H1 (cell line): ENCODE data around the gene ITSN1. TPM values are rescaled to one million over a fixed set of nuclear protein-coding genes. Genes with fewer than 3 reads are reported as not detected.

ENCODE experiments used
- CTCF ChIA-PET: fragments of 300-600 bp; sonication (Branson Sonifier 250); formaldehyde crosslinking; loops from one replicate; lab custom pipeline; 2021; ENCODE audit not compliant: partially characterized antibody; lab: Charles Lee
- POLR2A ChIA-PET: fragments of 300-600 bp; sonication (Branson Sonifier 250); formaldehyde crosslinking; loops from one replicate; lab custom pipeline; 2021; ENCODE audit warnings: inconsistent platforms; ENCODE audit not compliant: partially characterized antibody; lab: Charles Lee
- DNase-seq, 2 experiments: peaks; one replicate each; pipeline versions ENCODE4 v3.0.0 to v3.0.0-alpha.2; 2010 to 2022; ENCODE audit warnings: low spot score in 2 of 2, low read depth in 1 of 2, mixed read lengths in 1 of 2
- FAIRE-seq: peaks from 2 replicates; lab custom pipeline; 2011; peaks lifted over from hg19 to GRCh38; lab: Jason Lieb, UNC
- H2AFZ ChIP-seq: 2 replicates; pipeline ENCODE4 v1.8.1; 2012; ENCODE audit warnings: low read length, inconsistent platforms
- H2AK5ac ChIP-seq: 2 replicates; pipeline ENCODE4 v1.6.1; 2013; ENCODE audit warnings: low read depth, low read length
- H2BK120ac ChIP-seq: replicated peaks from 2 replicates; pipeline ENCODE3; 2013; ENCODE audit warnings: low read depth, low read length, inconsistent platforms
- H2BK12ac ChIP-seq: 2 replicates; pipeline ENCODE4 v1.6.1; 2013; ENCODE audit warnings: low read depth, low read length
- H2BK15ac ChIP-seq: 2 replicates; pipeline ENCODE4 v1.6.1; 2013; ENCODE audit warnings: low read length
- H2BK20ac ChIP-seq: 2 replicates; pipeline ENCODE4 v1.6.1; 2013; ENCODE audit warnings: low read length
- H2BK5ac ChIP-seq: 2 replicates; pipeline ENCODE4 v1.6.1; 2013; ENCODE audit warnings: low read depth, low read length
- H3K14ac ChIP-seq: 2 replicates; pipeline ENCODE4 v1.6.1; 2013; ENCODE audit warnings: inconsistent platforms; ENCODE audit not compliant: insufficient read length
- H3K18ac ChIP-seq: 2 replicates; pipeline ENCODE4 v1.6.1; 2013; ENCODE audit warnings: low read length; ENCODE audit errors: extremely low read depth
- H3K23ac ChIP-seq: 2 replicates; pipeline ENCODE4 v1.6.1; 2013; ENCODE audit warnings: inconsistent platforms; ENCODE audit not compliant: insufficient read length
- H3K23me2 ChIP-seq: 2 replicates; pipeline ENCODE4 v1.6.1; 2013; ENCODE audit warnings: low read depth, low read length
- H3K27ac ChIP-seq: 2 replicates; pipeline ENCODE4 v1.6.1; 2011; ENCODE audit warnings: low read depth, low read length, inconsistent platforms
- H3K27me3 ChIP-seq, 4 experiments: replicated peaks in 1 of 4; 1 replicate in 1 of 4; 2 replicates in 3 of 4; pipeline versions ENCODE4 v1.6.1 to v1.8.1; 2011 to 2013; ENCODE audit warnings: low read length in 3 of 4, mild to moderate bottlenecking in 3 of 4, inconsistent platforms in 2 of 4, mixed read lengths in 2 of 4, moderate library complexity in 1 of 4; ENCODE audit not compliant: control insufficient read depth in 3 of 4, insufficient read depth in 3 of 4; ENCODE audit errors: extremely low read depth in 1 of 4
- H3K36me3 ChIP-seq, 4 experiments: 2 replicates each; pipeline versions ENCODE4 v1.6.1 to v1.8.1; 2011 to 2013; ENCODE audit warnings: mild to moderate bottlenecking in 4 of 4, low read length in 3 of 4, moderate library complexity in 2 of 4, control low read depth in 1 of 4, inconsistent platforms in 1 of 4; ENCODE audit not compliant: insufficient read depth in 4 of 4, control insufficient read depth in 2 of 4
- H3K4ac ChIP-seq: replicated peaks from 2 replicates; pipeline ENCODE3; 2013; ENCODE audit warnings: low read length, low read depth, mixed read lengths, inconsistent platforms; ENCODE audit not compliant: insufficient read length
- H3K4me1 ChIP-seq, 4 experiments: replicated peaks in 1 of 4; 1 replicate in 1 of 4; 2 replicates in 3 of 4; pipeline versions ENCODE4 v1.6.1 to v1.8.1; 2011 to 2013; ENCODE audit warnings: low read length in 3 of 4, inconsistent platforms in 2 of 4, mixed read lengths in 1 of 4; ENCODE audit not compliant: insufficient read depth in 4 of 4, control insufficient read depth in 3 of 4
- H3K4me2 ChIP-seq, 2 experiments: 2 replicates each; pipeline versions ENCODE4 v1.6.1 to v1.8.1; 2011 to 2013; ENCODE audit warnings: low read depth in 2 of 2, low read length in 2 of 2, control low read depth in 1 of 2, inconsistent platforms in 1 of 2, mild to moderate bottlenecking in 1 of 2; ENCODE audit not compliant: insufficient read depth in 1 of 2
- H3K4me3 ChIP-seq, 4 experiments: fragments of 200-600, 300-600 bp in 1 of 4; sonication (generic), shearing (Covaris generic), sonication (Bioruptor Twin) in 1 of 4; 2 replicates each; pipeline versions ENCODE4 v1.5.1 to v1.8.1; 2011 to 2016; ENCODE audit warnings: low read length in 4 of 4, low read depth in 3 of 4, control low read depth in 2 of 4, inconsistent platforms in 2 of 4, mild to moderate bottlenecking in 2 of 4, mixed read lengths in 1 of 4, moderate library complexity in 1 of 4; ENCODE audit not compliant: insufficient read depth in 2 of 4; ENCODE audit errors: extremely low read depth in 1 of 4
- H3K56ac ChIP-seq: replicated peaks from 2 replicates; pipeline ENCODE3; 2013; ENCODE audit warnings: low read depth, mild to moderate bottlenecking, mixed read lengths, low read length, inconsistent platforms; ENCODE audit not compliant: insufficient read length
- H3K79me1 ChIP-seq: 2 replicates; pipeline ENCODE4 v1.6.1; 2013; ENCODE audit warnings: low read depth, low read length, control low read depth
- H3K79me2 ChIP-seq, 2 experiments: 2 replicates each; pipeline versions ENCODE4 v1.6.1 to v1.8.1; 2012 to 2013; ENCODE audit warnings: low read length in 2 of 2, mild to moderate bottlenecking in 2 of 2, inconsistent platforms in 1 of 2; ENCODE audit not compliant: insufficient read depth in 2 of 2, control insufficient read depth in 1 of 2
- H3K9ac ChIP-seq, 4 experiments: replicated peaks in 1 of 4; 1 replicate in 1 of 4; 2 replicates in 3 of 4; pipeline versions ENCODE4 v1.6.1 to v1.8.1; 2011 to 2013; ENCODE audit warnings: low read depth in 3 of 4, low read length in 3 of 4, control low read depth in 2 of 4, mild to moderate bottlenecking in 2 of 4, moderate library complexity in 2 of 4, inconsistent platforms in 1 of 4; ENCODE audit errors: extremely low read depth in 1 of 4
- H3K9me3 ChIP-seq, 2 experiments: 2 replicates each; pipeline versions ENCODE4 v1.6.1 to v1.8.1; 2012 to 2013; ENCODE audit warnings: mild to moderate bottlenecking in 2 of 2, moderate library complexity in 2 of 2, control low read depth in 1 of 2, inconsistent platforms in 1 of 2, low read depth in 1 of 2, low read length in 1 of 2, mixed read lengths in 1 of 2; ENCODE audit not compliant: insufficient read depth in 2 of 2
- H4K20me1 ChIP-seq, 2 experiments: replicated peaks in 1 of 2; 2 replicates each; pipeline versions ENCODE3 to v1.8.1; 2011 to 2013; ENCODE audit warnings: inconsistent platforms in 2 of 2, low read length in 2 of 2, mild to moderate bottlenecking in 1 of 2; ENCODE audit not compliant: insufficient read depth in 2 of 2, control insufficient read depth in 1 of 2
- H4K5ac ChIP-seq: 2 replicates; pipeline ENCODE4 v1.6.1; 2013; ENCODE audit warnings: low read length, low read depth, mixed read lengths, inconsistent platforms; ENCODE audit not compliant: insufficient read length
- H4K8ac ChIP-seq: 2 replicates; pipeline ENCODE4 v1.8.0; 2013; ENCODE audit warnings: mild to moderate bottlenecking, moderate library complexity, low read length, inconsistent platforms; ENCODE audit not compliant: insufficient read depth; ENCODE audit errors: extremely low read depth
- H4K91ac ChIP-seq: replicated peaks from 2 replicates; pipeline ENCODE3; 2013; ENCODE audit warnings: low read length, mixed read lengths, inconsistent platforms; ENCODE audit not compliant: insufficient read length
- GABPA ChIP-seq: IDR thresholded peaks from 2 replicates; pipeline ENCODE4 v1.6.1; 2011; ENCODE audit warnings: mild to moderate bottlenecking, low read length, moderate library complexity, borderline replicate concordance; ENCODE audit not compliant: insufficient read depth
- TAF1 ChIP-seq: IDR thresholded peaks from 2 replicates; pipeline ENCODE4 v1.6.1; 2011; ENCODE audit warnings: mild to moderate bottlenecking, low read depth, low read length
- WGBS, 2 experiments: shearing (Covaris generic) in 1 of 2; methylation state at CpG; one replicate each; pipeline versions ENCODE4 v1.1.6 to v1.1.7; 2013 to 2015; ENCODE audit warnings: low lambda C conversion rate in 2 of 2, mixed read lengths in 2 of 2, inconsistent platforms in 1 of 2, low coverage in 1 of 2, missing lambda C conversion rate in 1 of 2; ENCODE audit not compliant: insufficient replicate concordance in 2 of 2, insufficient coverage in 1 of 2, insufficient read length in 1 of 2; ENCODE audit errors: extremely low coverage in 1 of 2, missing lambda C conversion rate in 1 of 2; 5-methylcytosine and 5-hydroxymethylcytosine counted together
- polyA plus RNA-seq, 7 experiments: library from polyadenylated mRNA; depleted of rRNA in 3 of 7; stranded (reverse) in 5 of 7; unstranded in 2 of 7; fragments of >200 nt in 5 of 7; fragments of 200-250 nt in 2 of 7; gene quantifications; 1 replicate in 5 of 7; 2 replicates in 1 of 7; 4 replicates in 1 of 7; pipeline versions ENCODE4 v1.2.1 to v1.2.3, GENCODE V29; 2011 to 2013; ENCODE audit warnings: missing spikeins in 2 of 7, mixed read lengths in 2 of 7
- total RNA-seq: library from RNA; stranded (reverse); fragmentation: NEBNext Ultra II Directional; extraction: Animal tissue kit (Norgen Biotek cat#: 25700); gene quantifications from 2 replicates; pipeline ENCODE4 v1.2.1, GENCODE V29; 2021

The ITSN1 gene
- total and polyA plus RNA-seq, 2 of the 8 experiments (the other 6 are each of a cell fraction or from before 2014, with no cell fraction given) = 60.8 to 78.1 TPM

GRCh38 chr21:33687634-33688033, 45.3 kb downstream of the ITSN1 start:
- FAIRE-seq = no peak
- POLR2A ChIA-PET = no interaction called here
- no peak overlapping the region for H3K23ac ChIP-seq

More at GRCh38 chr21:33687634-33688033, 45.3 kb downstream of the ITSN1 start:
- H3K4me2 ChIP-seq = no peak overlapping the region
- no peak overlapping the region for H2BK15ac ChIP-seq
- no peak overlapping the region for H2BK120ac ChIP-seq
- no peak overlapping the region for H2BK5ac ChIP-seq
- peaks cover 10 to 13% of the 10 kb centered on the region in 2 experiments for H4K20me1 ChIP-seq
- no peaks in the 10 kb centered on the region for H3K23me2 ChIP-seq
- CTCF ChIA-PET = no interaction called here
- no peak overlapping the region for H2BK20ac ChIP-seq
- H3K14ac ChIP-seq = no peak overlapping the region
- H4K91ac ChIP-seq = no peak overlapping the region
- peaks cover 0 to 52% (median 31%) of the 10 kb centered on the region in 4 experiments; a peak in 6 of 7 replicates for H3K4me1 ChIP-seq
- H3K27me3 ChIP-seq = no peaks in the 10 kb centered on the region
- H2BK12ac ChIP-seq = no peak overlapping the region
- WGBS, 2 experiments = 84% methylated on average over 3 of the region's 3 CpGs; no CpG with 5 or more reads in 1 of the 2 experiments
- H4K8ac ChIP-seq = no peak overlapping the region
- H3K79me1 ChIP-seq = no peaks in the 10 kb centered on the region; the same call in none of the 2 replicates
- no peak overlapping the region; a peak in 1 of 8 replicates for H3K4me3 ChIP-seq
- DNase-seq = no peak
- H3K18ac ChIP-seq = no peak overlapping the region
- H3K4ac ChIP-seq = no peak overlapping the region
- H3K27ac ChIP-seq = no peak overlapping the region
- H3K9me3 ChIP-seq = no peaks in the 10 kb centered on the region
- H3K79me2 ChIP-seq = peaks cover 17 to 80% of the 10 kb centered on the region in 2 experiments
- no peak overlapping the region for H4K5ac ChIP-seq
- TF ChIP-seq GABPA (no peak), TAF1 (no peak)
- no peak overlapping the region for H3K9ac ChIP-seq
- H3K36me3 ChIP-seq = no peaks in the 10 kb centered on the region
- no peak overlapping the region for H2AFZ ChIP-seq
- no peak overlapping the region for H2AK5ac ChIP-seq
- H3K56ac ChIP-seq = no peak overlapping the region
